Mesendoderm (in vitro differentiated cells): Measurements from ENCODE around the gene ACTRT2.

Source experiments
- DNase-seq: peaks from one replicate; pipeline ENCODE4 v3.0.0; 2013
- H2AK5ac ChIP-seq: 2 replicates; pipeline ENCODE4 v1.6.1; 2013; ENCODE audit warnings: low read length, inconsistent platforms
- H2BK120ac ChIP-seq: 2 replicates; pipeline ENCODE4 v1.6.1; 2013; ENCODE audit warnings: low read depth, mild to moderate bottlenecking, low read length, moderate library complexity, mixed read lengths
- H2BK15ac ChIP-seq: replicated peaks from 2 replicates; pipeline ENCODE4 v1.6.1; 2013; ENCODE audit warnings: low read depth, mild to moderate bottlenecking, moderate library complexity
- H2BK5ac ChIP-seq: 2 replicates; pipeline ENCODE4 v1.6.1; 2013; ENCODE audit warnings: low read length, inconsistent platforms
- H3K18ac ChIP-seq: 2 replicates; pipeline ENCODE4 v1.6.1; 2013; ENCODE audit warnings: mild to moderate bottlenecking, low read length, mixed read lengths
- H3K23ac ChIP-seq: one replicate; pipeline ENCODE4 v1.6.1; 2013; ENCODE audit warnings: low read length
- H3K27ac ChIP-seq: 2 replicates; pipeline ENCODE4 v1.5.1; 2013; ENCODE audit warnings: low read depth, mild to moderate bottlenecking, inconsistent platforms, low read length, moderate library complexity
- H3K27me3 ChIP-seq: 2 replicates; pipeline ENCODE4 v1.6.1; 2013; ENCODE audit warnings: low read length, control low read depth, mild to moderate bottlenecking, inconsistent platforms; ENCODE audit not compliant: insufficient read depth, poor library complexity
- H3K36me3 ChIP-seq: 2 replicates; pipeline ENCODE4 v1.6.1; 2013; ENCODE audit warnings: low read length, inconsistent platforms; ENCODE audit not compliant: control insufficient read depth, insufficient read depth
- H3K4ac ChIP-seq: one replicate; pipeline ENCODE4 v1.6.1; 2013; ENCODE audit warnings: low read depth, mild to moderate bottlenecking, low read length, moderate library complexity
- H3K4me1 ChIP-seq: 2 replicates; pipeline ENCODE4 v1.6.1; 2013; ENCODE audit warnings: low read depth, low read length, inconsistent platforms; ENCODE audit not compliant: control insufficient read depth
- H3K4me2 ChIP-seq: 2 replicates; pipeline ENCODE4 v1.6.1; 2013; ENCODE audit warnings: low read length
- H3K4me3 ChIP-seq: 2 replicates; pipeline ENCODE4 v1.5.1; 2013; ENCODE audit warnings: mild to moderate bottlenecking, low read length
- H3K56ac ChIP-seq: one replicate; pipeline ENCODE4 v1.6.1; 2013; ENCODE audit warnings: low read length
- H3K79me1 ChIP-seq: 2 replicates; pipeline ENCODE4 v1.6.1; 2013; ENCODE audit warnings: low read length, inconsistent platforms
- H3K79me2 ChIP-seq: 2 replicates; pipeline ENCODE4 v1.6.1; 2013; ENCODE audit warnings: mild to moderate bottlenecking, low read length; ENCODE audit not compliant: control insufficient read depth, insufficient read depth
- H3K9ac ChIP-seq: 2 replicates; pipeline ENCODE4 v1.6.1; 2013; ENCODE audit warnings: low read length, inconsistent platforms
- H4K5ac ChIP-seq: one replicate; pipeline ENCODE4 v1.6.1; 2013; ENCODE audit warnings: low read length
- H4K8ac ChIP-seq: one replicate; pipeline ENCODE4 v1.6.1; 2013; ENCODE audit warnings: low read depth, mild to moderate bottlenecking, control low read depth, low read length, moderate library complexity
- WGBS: extraction: QIAGEN DNeasy Blood & Tissue Kit; methylation state at CpG from one replicate; pipeline ENCODE4 v1.1.7; 2013; ENCODE audit warnings: low lambda C conversion rate, missing lambda C conversion rate; ENCODE audit not compliant: insufficient coverage; ENCODE audit errors: extremely low coverage; 5-methylcytosine and 5-hydroxymethylcytosine counted together

The ACTRT2 gene

GRCh38 chr1:3040004-3040403 is 18.7 kb downstream of the ACTRT2 start:
- no peak overlapping the region for H3K56ac ChIP-seq
- no peak overlapping the region for H4K8ac ChIP-seq
- no peak overlapping the region for H4K5ac ChIP-seq
- no peak overlapping the region for H3K27ac ChIP-seq
- DNase-seq, result no peak
- H3K36me3 ChIP-seq, result no peaks in the 10 kb centered on the region
- H3K9ac ChIP-seq, result no peak overlapping the region
- no peaks in the 10 kb centered on the region for H3K27me3 ChIP-seq
- H3K4me2 ChIP-seq, result no peak overlapping the region
- WGBS, result no CpG with 5 or more reads among the region's 7 CpGs
- no peak overlapping the region for H3K18ac ChIP-seq
- no peak overlapping the region for H3K23ac ChIP-seq
- no peaks in the 10 kb centered on the region for H3K4me1 ChIP-seq
- H3K4ac ChIP-seq, result no peak overlapping the region
- H2BK5ac ChIP-seq, result no peak overlapping the region
- no peak overlapping the region for H3K4me3 ChIP-seq
- H2BK15ac ChIP-seq, result no peak overlapping the region
- no peaks in the 10 kb centered on the region for H3K79me2 ChIP-seq
- H2BK120ac ChIP-seq, result no peak overlapping the region
- H2AK5ac ChIP-seq, result no peak overlapping the region
- no peaks in the 10 kb centered on the region for H3K79me1 ChIP-seq

- H3K56ac ChIP-seq, result no peak overlapping the region
- DNase-seq, result no peak
- no peak overlapping the region for H3K4me2 ChIP-seq
- no peaks in the 10 kb centered on the region for H3K4me1 ChIP-seq
- no peak overlapping the region for H4K5ac ChIP-seq
- H2BK5ac ChIP-seq, result no peak overlapping the region
- H2AK5ac ChIP-seq, result no peak overlapping the region
- H2BK120ac ChIP-seq, result no peak overlapping the region
- no peak overlapping the region for H2BK15ac ChIP-seq
- H3K4me3 ChIP-seq, result no peak overlapping the region
- no peak overlapping the region for H3K9ac ChIP-seq
- H3K4ac ChIP-seq, result no peak overlapping the region
- H3K27me3 ChIP-seq, result no peaks in the 10 kb centered on the region
- WGBS, result no CpG with 5 or more reads among the region's 9 CpGs
- H3K79me1 ChIP-seq, result no peaks in the 10 kb centered on the region
- no peaks in the 10 kb centered on the region for H3K79me2 ChIP-seq
- H3K36me3 ChIP-seq, result no peaks in the 10 kb centered on the region
- no peak overlapping the region for H4K8ac ChIP-seq
- no peak overlapping the region for H3K23ac ChIP-seq
- H3K18ac ChIP-seq, result no peak overlapping the region
- H3K27ac ChIP-seq, result no peak overlapping the region
These were observed 21.2 kb downstream of the ACTRT2 start for GRCh38 chr1:3042481-3042880.

- no peak overlapping the region for H3K27ac ChIP-seq
These were observed 27.9 kb downstream of the ACTRT2 start for GRCh38 chr1:3049164-3049563.

DNA sequence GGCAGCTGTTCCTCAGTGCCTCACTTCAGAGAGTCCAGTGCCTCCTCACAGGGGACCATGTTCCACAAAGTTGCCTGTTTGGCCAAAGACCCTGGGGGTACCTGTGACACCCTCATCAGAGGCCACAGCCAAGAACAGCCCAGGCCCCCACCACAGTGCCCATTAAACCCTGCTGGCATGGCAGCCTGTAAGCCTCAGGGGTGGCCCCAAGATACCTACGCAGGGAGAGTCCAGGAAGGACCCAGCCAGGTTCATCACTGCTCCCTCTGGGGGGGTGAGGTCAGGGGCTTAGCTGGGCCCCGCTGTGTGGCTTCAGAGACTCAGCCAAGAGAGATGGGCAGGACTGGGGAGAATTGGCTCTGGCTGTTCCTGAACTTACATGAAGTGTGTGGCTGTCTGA is 28.6 kb downstream of the ACTRT2 start:
- H2AK5ac ChIP-seq, result no peak overlapping the region
- no peak overlapping the region for H3K4me2 ChIP-seq
- no peak overlapping the region for H4K8ac ChIP-seq
- H3K9ac ChIP-seq, result no peak overlapping the region
- no peaks in the 10 kb centered on the region for H3K27me3 ChIP-seq
- H3K79me1 ChIP-seq, result no peaks in the 10 kb centered on the region
- H2BK5ac ChIP-seq, result no peak overlapping the region
- H4K5ac ChIP-seq, result no peak overlapping the region
- H3K56ac ChIP-seq, result no peak overlapping the region
- H3K27ac ChIP-seq, result no peak overlapping the region
- H3K79me2 ChIP-seq, result no peaks in the 10 kb centered on the region
- no peak for DNase-seq
- WGBS, result no CpG with 5 or more reads among the region's 2 CpGs
- H3K18ac ChIP-seq, result no peak overlapping the region
- no peak overlapping the region for H2BK120ac ChIP-seq
- no peak overlapping the region for H3K4ac ChIP-seq
- no peak overlapping the region for H3K4me3 ChIP-seq
- no peaks in the 10 kb centered on the region for H3K4me1 ChIP-seq
- H3K36me3 ChIP-seq, result no peaks in the 10 kb centered on the region
- H2BK15ac ChIP-seq, result no peak overlapping the region
- H3K23ac ChIP-seq, result no peak overlapping the region

More at GRCh38 chr1:3049164-3049563, 27.9 kb downstream of the ACTRT2 start:
- no peak overlapping the region for H3K9ac ChIP-seq
- no peaks in the 10 kb centered on the region for H3K79me2 ChIP-seq
- no peaks in the 10 kb centered on the region for H3K27me3 ChIP-seq
- no peaks in the 10 kb centered on the region for H3K79me1 ChIP-seq
- H2BK5ac ChIP-seq, result no peak overlapping the region
- H3K4ac ChIP-seq, result no peak overlapping the region
- H3K4me1 ChIP-seq, result no peaks in the 10 kb centered on the region
- H3K4me2 ChIP-seq, result no peak overlapping the region
- WGBS, result no CpG with 5 or more reads among the region's 7 CpGs
- no peak overlapping the region for H2BK15ac ChIP-seq
- H4K5ac ChIP-seq, result no peak overlapping the region
- H4K8ac ChIP-seq, result no peak overlapping the region
- no peaks in the 10 kb centered on the region for H3K36me3 ChIP-seq
- H2BK120ac ChIP-seq, result no peak overlapping the region
- H3K23ac ChIP-seq, result no peak overlapping the region
- no peak overlapping the region for H3K4me3 ChIP-seq
- no peak overlapping the region for H3K18ac ChIP-seq
- no peak overlapping the region for H3K56ac ChIP-seq
- no peak for DNase-seq
- H2AK5ac ChIP-seq, result no peak overlapping the region

DNA sequence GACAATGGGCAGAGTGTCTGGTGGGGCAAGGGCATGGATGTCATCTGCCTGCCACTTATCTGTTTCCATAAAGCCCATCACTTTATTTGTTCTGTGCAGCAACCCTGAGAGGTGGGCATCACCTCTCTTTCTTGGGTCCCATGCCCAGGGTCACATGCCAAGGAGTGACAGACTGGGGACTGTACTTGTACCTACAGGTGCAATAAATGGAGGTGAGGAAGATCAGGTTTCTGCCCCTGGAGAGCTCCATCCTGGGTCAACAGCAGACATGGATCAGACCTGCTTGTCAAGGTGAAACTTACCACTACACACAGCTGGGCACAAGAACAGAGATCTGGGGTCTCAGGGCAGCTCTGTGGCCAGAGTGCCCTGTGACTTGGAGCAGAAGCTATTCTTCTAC is 29.3 kb downstream of the ACTRT2 start:
- Histone ChIP-seq H3K4me1 (no peaks in the 10 kb centered on the region), H2BK15ac (no peak overlapping the region), H3K18ac (no peak overlapping the region), H3K36me3 (no peaks in the 10 kb centered on the region), H2AK5ac (no peak overlapping the region), H3K56ac (no peak overlapping the region), H3K79me2 (no peaks in the 10 kb centered on the region), H2BK5ac (no peak overlapping the region), H3K4me3 (no peak overlapping the region), H3K23ac (no peak overlapping the region), H4K5ac (no peak overlapping the region), H4K8ac (no peak overlapping the region), H3K4me2 (no peak overlapping the region), H3K9ac (no peak overlapping the region), H3K27me3 (no peaks in the 10 kb centered on the region), H2BK120ac (no peak overlapping the region), H3K27ac (no peak overlapping the region), H3K79me1 (no peaks in the 10 kb centered on the region), H3K4ac (no peak overlapping the region)
- no peak for DNase-seq
